Sigmoid colon (tissue), 4 donors: ENCODE results near the gene FSD2.
A peak's percentile ranks its signal among the peaks of the same experiment; 100 is the strongest.

Experiments
- CTCF ChIP-seq, 4 experiments: fragments of 450-650 bp in 3 of 4; fragments of 200-600 bp in 1 of 4; IDR thresholded peaks; one replicate each; pipeline ENCODE4 v1.5.1; 2016 to 2019; ENCODE audit warnings: antibody characterized with exemption in 4 of 4, mild to moderate bottlenecking in 3 of 4, moderate library complexity in 2 of 4
- EP300 ChIP-seq, 4 donors: sonication (generic); formaldehyde crosslinking; IDR thresholded peaks; one replicate each; pipeline ENCODE4 v1.6.1; 2017; ENCODE audit warnings: antibody characterized with exemption in 4 of 4
- POLR2A ChIP-seq, 2 donors: fragments of 450-650 bp; IDR thresholded peaks; one replicate each; pipeline ENCODE4 v1.6.1; 2016; ENCODE audit warnings: antibody characterized with exemption in 2 of 2, mild to moderate bottlenecking in 2 of 2, moderate library complexity in 2 of 2
- POLR2AphosphoS5 ChIP-seq, 4 donors: sonication (generic); formaldehyde crosslinking; IDR thresholded peaks; one replicate each; pipeline ENCODE4 v1.6.1; 2017; ENCODE audit warnings: antibody characterized with exemption in 4 of 4

GRCh38 chr15:82709421-82710207 is 96.3 kb downstream of the FSD2 start, which contains the start of gene AP3B2:
- TF ChIP-seq CTCF (IDR thresholded peaks at IDR 0.05) (no peak), POLR2A (IDR thresholded peaks at IDR 0.05) (no peak), EP300 (IDR thresholded peaks at IDR 0.05) (no peak), POLR2AphosphoS5 (IDR thresholded peaks at IDR 0.05) (peak in 1 of 4 donors; percentile 29)
